HUES64 (cell line): ENCODE measurements around the gene DNAJA3.

Experiments used
- H3K27ac ChIP-seq: 2 replicates; pipeline ENCODE4 v1.7.0; 2013; ENCODE audit warnings: low read depth, low read length, inconsistent platforms
- H3K27me3 ChIP-seq: 2 replicates; pipeline ENCODE4 v1.6.1; 2013; ENCODE audit warnings: mild to moderate bottlenecking, low read length; ENCODE audit not compliant: insufficient read depth
- H3K36me3 ChIP-seq: 2 replicates; pipeline ENCODE4 v1.6.1; 2013; ENCODE audit warnings: mild to moderate bottlenecking, low read length; ENCODE audit not compliant: insufficient read depth
- H3K4me1 ChIP-seq: 2 replicates; pipeline ENCODE4 v1.6.1; 2013; ENCODE audit warnings: mild to moderate bottlenecking, low read length, moderate library complexity; ENCODE audit not compliant: insufficient read depth
- H3K4me3 ChIP-seq: 2 replicates; pipeline ENCODE4 v1.5.1; 2013; ENCODE audit warnings: mild to moderate bottlenecking, low read length, moderate library complexity
- H3K9ac ChIP-seq: 2 replicates; pipeline ENCODE4 v1.6.1; 2013; ENCODE audit warnings: mild to moderate bottlenecking, low read depth, low read length
- H3K9me3 ChIP-seq: 2 replicates; pipeline ENCODE4 v1.6.1; 2013; ENCODE audit warnings: low read depth, low read length; ENCODE audit not compliant: insufficient read depth
- WGBS: fragments of 150-250, 120-280 bp; methylation state at CpG from one replicate; pipeline ENCODE4 v1.1.7; 2013; ENCODE audit warnings: missing lambda C conversion rate; 5-methylcytosine and 5-hydroxymethylcytosine counted together

The DNAJA3 gene

DNA sequence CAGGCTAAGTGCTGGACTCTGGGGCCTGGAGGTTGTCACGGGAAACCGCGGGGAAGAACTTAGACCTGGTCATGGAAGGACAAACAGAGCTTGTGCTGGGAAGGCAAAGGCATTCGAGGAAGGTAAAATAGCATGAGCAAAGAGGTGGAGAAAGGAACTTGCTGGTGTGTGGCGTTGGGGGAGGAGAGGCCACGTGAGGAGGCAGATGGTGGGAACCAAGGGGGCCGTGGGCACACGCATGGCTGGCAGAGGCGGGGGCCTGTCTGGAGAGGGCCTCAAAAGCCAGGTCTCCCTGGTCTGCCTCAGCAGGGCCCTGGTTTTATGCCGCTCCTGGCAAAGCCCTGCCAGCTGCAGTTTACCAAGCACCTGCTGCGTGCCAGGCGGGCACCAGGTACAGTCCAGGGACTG is 24.6 kb upstream of the DNAJA3 start:
- no peaks in the 10 kb centered on the region for H3K9me3 ChIP-seq
- no peaks in the 10 kb centered on the region for H3K27me3 ChIP-seq
- H3K4me3 ChIP-seq = no peak overlapping the region
- H3K36me3 ChIP-seq = no peaks in the 10 kb centered on the region
- no peak overlapping the region for H3K9ac ChIP-seq
- WGBS = 94% methylated on average over 12 of the region's 12 CpGs
- no peak overlapping the region for H3K27ac ChIP-seq
- H3K4me1 ChIP-seq = no peaks in the 10 kb centered on the region

DNA sequence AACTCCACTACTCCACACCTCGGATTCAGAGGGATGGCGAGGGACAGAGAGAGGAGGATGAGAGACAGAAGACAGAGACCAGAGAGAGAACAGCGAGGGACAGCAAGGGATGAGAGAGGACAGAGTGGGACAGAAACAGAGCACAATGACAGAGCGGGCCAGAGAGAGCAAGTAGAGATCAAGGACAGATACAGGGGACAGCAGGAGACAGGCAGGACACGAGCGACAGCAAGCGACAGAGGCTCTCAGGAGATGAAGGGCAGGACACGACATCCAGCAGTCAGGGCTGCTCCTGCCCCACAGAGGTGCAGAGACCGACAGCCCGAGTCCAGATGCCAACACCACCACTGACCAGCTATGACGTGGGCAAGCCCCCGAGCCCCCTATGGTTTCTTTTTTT is 24.2 kb upstream of the DNAJA3 start:
- no peaks in the 10 kb centered on the region for H3K27me3 ChIP-seq
- H3K4me1 ChIP-seq = no peaks in the 10 kb centered on the region
- H3K27ac ChIP-seq = no peak overlapping the region
- H3K9me3 ChIP-seq = no peaks in the 10 kb centered on the region
- no peak overlapping the region for H3K4me3 ChIP-seq
- H3K9ac ChIP-seq = no peak overlapping the region
- 94% methylated on average over 12 of the region's 12 CpGs for WGBS
- no peaks in the 10 kb centered on the region for H3K36me3 ChIP-seq

DNA sequence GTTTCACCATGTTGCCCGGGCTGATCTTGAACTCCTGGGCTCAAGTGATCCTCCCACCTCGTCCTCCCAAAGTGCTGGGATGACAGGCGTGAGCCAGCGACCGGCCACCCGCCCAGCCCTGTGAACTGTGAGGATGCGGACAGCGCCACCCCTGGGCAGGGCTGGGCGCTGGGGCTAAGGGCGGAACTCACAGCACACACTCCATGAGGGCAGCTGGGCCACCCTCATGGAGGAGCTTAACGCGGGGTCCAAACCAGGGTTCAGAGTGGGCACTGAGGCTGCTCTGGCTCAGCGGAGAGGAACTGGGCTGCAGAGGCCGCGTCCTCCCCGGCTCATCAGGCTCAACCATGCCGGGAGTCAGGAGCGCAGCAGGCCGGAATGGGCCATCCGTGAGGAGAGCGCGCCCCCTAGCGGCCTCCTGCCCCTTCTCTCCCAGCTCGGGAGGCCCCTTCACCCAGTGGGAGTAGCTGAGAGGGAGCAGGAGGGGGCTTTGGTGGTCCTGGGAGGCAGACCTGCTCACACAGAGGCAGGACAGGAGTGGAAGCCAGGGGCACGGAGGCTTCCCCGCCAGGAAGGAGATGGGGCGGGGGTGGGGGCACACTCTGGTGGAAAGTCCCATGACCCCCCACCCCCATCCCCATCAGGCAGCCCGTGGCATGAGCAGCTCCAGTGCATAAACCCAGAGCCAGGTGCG is 23.1 kb upstream of the DNAJA3 start:
- Histone ChIP-seq H3K4me3 (no peak overlapping the region), H3K4me1 (no peaks in the 10 kb centered on the region), H3K9me3 (no peaks in the 10 kb centered on the region), H3K27ac (no peak overlapping the region), H3K27me3 (no peaks in the 10 kb centered on the region), H3K36me3 (0 out of 2 replicates have a peak, but pooled peaks cover 1% of the 10 kb centered on the region), H3K9ac (no peak overlapping the region)
- 33% methylated on average over 28 of the region's 29 CpGs for WGBS

DNA sequence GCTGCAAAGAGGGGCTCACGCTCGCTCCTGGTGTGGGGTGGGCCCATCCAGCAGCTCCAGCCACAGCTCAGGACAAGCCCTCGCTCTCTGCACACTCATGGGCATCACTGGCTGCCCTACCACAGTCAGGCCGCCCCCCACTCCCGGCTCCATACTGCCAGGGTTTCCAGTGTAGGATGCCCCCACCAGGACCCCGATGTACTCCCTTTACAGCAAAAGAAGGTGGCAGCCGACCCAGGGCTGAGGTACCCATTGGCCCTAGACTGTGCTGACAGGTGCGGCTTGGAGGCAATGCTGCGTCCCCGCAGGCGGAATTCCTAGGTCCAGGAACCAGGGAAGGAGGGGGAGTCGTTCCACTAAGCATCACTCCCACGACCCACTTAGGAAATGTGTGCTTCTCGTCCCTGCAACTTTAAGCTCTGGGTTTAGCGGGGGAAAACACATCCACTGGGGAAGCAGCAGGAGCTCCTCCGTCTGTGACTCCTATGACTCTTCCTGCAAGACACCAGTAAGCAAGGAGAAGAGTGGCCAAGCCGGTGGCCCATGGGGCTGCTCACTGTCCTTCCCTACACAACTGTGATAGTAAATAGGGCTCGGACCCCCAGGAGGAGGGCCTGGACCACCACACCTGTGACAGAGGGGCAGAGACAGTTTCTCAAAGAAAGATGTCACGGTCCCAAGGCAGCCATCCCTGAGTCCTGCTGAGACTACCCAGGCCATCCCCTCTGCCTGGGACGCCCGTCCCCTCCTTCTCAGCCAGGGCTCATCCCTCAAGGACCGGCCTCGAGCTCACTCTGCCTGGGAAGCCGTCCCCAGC is 22.3 kb upstream of the DNAJA3 start:
- H3K4me1 ChIP-seq = no peaks in the 10 kb centered on the region
- H3K36me3 ChIP-seq = 0 out of 2 replicates have a peak, but pooled peaks cover 3% of the 10 kb centered on the region
- no peak overlapping the region for H3K9ac ChIP-seq
- H3K27me3 ChIP-seq = no peaks in the 10 kb centered on the region
- 91% methylated on average over 24 of the region's 24 CpGs for WGBS
- H3K27ac ChIP-seq = no peak overlapping the region
- no peak overlapping the region for H3K4me3 ChIP-seq
- H3K9me3 ChIP-seq = no peaks in the 10 kb centered on the region

DNA sequence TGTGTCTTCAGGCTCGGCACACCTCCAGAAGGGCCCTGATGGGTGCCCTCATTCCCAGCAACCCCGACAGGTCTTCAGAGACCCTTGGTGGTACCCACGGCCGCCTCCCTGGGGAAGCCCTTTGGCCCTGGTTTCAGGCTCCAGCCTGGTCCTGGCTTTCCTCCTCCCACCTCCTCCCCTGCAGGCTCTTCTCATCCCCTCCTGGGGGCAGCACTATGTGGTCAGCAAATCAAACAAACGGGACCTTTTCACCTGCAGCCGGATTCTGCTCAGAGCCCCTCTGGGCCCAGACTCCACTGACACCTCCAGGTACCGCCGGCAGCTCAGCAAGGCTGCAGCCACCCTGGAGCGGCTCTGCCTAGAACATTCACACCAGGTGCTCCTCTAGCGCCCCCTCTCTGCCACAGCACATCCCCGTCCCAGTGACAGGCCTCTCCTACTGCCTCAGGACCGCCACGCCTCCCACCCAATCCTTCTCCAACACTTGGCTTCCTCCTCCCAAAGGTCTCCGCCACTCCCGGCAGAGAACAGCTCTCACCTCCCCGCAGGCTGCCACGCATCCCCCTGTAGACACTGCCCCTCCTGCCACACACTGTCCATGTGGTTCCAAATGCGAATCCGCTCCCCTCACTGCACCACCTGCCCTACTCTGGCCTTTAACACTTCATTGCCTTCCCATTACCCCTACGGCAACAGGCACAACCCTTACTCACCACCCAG is 21.3 kb upstream of the DNAJA3 start:
- Histone ChIP-seq H3K9me3 (no peaks in the 10 kb centered on the region), H3K4me3 (no peak overlapping the region), H3K36me3 (0 out of 2 replicates have a peak, but pooled peaks cover 3% of the 10 kb centered on the region), H3K27ac (no peak overlapping the region), H3K4me1 (no peaks in the 10 kb centered on the region), H3K9ac (no peak overlapping the region), H3K27me3 (no peaks in the 10 kb centered on the region)
- WGBS = 55% methylated on average over 20 of the region's 20 CpGs

DNA sequence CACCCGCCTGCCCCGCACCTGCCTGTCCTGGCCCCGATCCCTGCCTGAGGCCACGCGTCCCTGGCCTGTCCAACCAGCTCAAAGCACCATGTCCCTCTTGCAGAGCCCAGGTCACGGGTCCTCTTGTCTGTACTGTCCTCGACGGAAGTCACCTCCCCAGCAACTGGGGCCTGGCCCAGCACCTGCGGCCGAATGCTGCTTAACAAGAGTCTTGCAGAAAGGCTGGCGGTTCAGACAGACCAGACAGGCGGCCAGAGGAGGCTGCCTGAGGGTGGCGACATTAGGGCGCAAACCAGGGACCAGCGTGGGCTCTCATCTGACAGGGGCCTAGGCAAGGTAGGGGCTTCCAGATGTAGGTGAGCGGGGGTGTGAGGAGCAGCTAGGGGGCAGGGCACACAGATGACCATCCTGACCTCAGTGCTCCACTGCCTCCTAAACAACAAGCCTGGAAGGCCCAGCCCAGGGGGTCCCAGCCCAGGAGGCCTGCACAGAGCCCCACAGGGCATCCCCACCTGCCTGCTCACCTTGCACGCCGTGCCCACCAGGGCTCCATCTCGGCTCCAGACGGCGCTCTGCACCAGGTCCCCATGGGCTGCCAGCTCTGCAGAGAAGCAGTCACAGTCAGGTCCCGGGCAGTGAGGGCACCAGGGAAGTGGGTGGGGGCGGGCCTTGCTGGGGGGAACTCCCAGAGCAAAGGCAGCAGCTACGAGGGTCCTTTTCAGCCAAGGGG is 20.5 kb upstream of the DNAJA3 start:
- Histone ChIP-seq H3K36me3 (0 out of 2 replicates have a peak, but pooled peaks cover 3% of the 10 kb centered on the region), H3K27me3 (no peaks in the 10 kb centered on the region), H3K4me3 (no peak overlapping the region), H3K9ac (no peak overlapping the region), H3K9me3 (no peaks in the 10 kb centered on the region), H3K4me1 (no peaks in the 10 kb centered on the region), H3K27ac (no peak overlapping the region)
- 91% methylated on average over 24 of the region's 24 CpGs for WGBS

DNA sequence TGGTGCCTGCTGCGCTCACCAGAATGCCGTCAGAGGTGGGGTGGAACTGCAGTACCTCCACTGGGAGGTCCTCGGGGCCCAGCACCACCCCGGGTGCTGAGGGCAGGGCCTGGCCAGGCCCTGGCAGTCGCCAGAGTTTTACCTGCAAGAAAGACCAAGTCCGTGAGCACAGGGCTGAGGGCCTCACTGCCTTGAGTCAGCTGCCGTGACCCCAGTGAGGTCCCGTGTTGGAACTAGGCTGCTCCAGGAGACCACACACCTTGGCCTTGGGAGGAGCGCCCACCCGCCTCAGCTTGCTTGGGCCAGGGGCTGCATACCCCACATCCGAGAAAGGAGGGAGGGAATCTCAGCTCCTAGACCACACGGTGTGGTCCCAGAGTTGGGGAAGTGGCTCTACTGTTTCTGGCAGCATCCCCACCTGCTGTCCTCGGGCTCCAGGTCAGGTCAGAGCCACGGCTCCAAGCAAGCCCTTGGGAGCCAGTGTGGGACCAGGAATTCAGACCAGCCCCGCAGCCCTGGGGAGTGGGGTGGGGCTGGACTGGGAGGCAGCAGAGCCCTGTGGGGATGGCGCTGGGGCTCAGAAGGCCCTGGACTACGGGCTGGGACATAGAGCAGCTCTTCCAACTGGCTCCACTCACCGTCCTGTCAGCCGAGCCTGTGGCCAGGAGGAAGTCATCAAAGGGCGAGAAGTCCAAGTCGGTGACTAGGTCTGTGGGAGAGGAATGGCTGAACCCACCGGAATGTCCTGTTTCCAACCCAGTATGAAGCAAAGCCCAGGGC is 17.9 kb upstream of the DNAJA3 start:
- Histone ChIP-seq H3K27me3 (no peaks in the 10 kb centered on the region), H3K4me3 (no peak overlapping the region), H3K36me3 (peaks cover 6% of the 10 kb centered on the region; the same call in 1 of the 2 replicates), H3K9me3 (no peaks in the 10 kb centered on the region), H3K4me1 (no peaks in the 10 kb centered on the region), H3K27ac (no peak overlapping the region), H3K9ac (no peak overlapping the region)
- WGBS = 94% methylated on average over 21 of the region's 22 CpGs

DNA sequence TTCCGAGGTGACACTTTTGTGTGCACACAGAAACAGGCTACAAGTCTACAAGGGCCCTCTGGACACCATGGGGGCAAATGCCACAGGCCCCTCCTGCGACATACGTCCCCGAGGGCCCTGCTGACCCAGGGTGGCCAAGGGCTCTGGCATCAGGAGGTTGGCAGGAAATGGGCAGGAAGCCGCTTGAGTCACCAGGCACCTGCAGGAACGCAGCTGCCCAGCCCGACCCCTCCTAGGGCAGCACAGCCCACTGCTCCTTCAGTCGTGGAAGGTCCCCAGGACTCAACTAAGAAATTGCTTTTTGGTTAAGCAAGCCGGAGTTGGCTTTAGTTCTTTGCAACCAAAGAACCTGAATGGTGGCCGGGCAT is 17.4 kb upstream of the DNAJA3 start:
- WGBS = 94% methylated on average over 10 of the region's 10 CpGs
- H3K4me1 ChIP-seq = no peaks in the 10 kb centered on the region
- H3K27me3 ChIP-seq = no peaks in the 10 kb centered on the region
- H3K9ac ChIP-seq = no peak overlapping the region
- H3K9me3 ChIP-seq = no peaks in the 10 kb centered on the region
- peaks cover 8% of the 10 kb centered on the region; the same call in 1 of the 2 replicates for H3K36me3 ChIP-seq
- H3K4me3 ChIP-seq = no peak overlapping the region
- no peak overlapping the region for H3K27ac ChIP-seq

DNA sequence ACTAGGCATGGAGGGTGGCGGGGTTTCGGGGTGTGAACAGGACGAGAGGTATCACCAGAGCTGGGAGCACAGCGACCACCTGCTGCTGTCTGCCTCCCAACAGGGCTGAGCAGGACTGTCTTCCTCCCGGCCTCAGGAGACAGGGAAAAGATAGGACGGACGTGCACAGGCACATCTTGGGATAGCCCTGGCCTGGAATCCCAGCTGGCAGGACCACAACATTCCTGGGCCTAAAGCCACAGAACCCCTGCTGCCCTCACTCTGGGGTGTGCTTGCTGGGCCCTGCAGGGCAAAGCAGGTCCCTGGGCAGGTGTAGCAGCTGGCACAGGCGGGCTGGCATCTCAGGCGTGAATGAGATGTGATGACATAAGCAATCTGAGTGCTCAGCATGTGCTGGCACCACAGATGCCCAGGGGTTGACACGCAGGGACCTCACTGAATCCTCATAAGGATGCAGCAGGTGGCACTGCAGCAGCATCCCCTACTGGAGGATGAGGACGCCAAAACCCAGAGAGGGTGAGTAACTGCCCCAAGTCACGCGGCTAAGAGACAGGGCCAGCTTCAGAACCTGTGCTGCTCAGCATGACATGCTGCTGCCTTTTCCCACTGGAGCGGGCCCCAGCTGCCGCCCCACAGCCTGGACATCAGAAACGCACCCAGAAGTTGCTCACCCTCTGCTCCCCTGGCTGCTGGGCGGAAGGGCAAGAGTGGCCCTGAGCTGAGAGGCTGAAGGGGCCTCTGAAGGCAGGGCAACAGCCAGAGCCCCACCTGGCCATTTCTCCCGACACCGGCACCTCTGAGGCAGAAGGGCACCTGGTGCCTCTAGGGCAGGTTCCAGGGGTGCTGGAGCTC is 16.4 kb upstream of the DNAJA3 start:
- H3K4me3 ChIP-seq = no peak overlapping the region
- H3K9ac ChIP-seq = no peak overlapping the region
- H3K9me3 ChIP-seq = no peaks in the 10 kb centered on the region
- 91% methylated on average over 19 of the region's 19 CpGs for WGBS
- H3K27ac ChIP-seq = no peak overlapping the region
- no peaks in the 10 kb centered on the region for H3K27me3 ChIP-seq
- H3K36me3 ChIP-seq = peaks cover 8% of the 10 kb centered on the region; the same call in 1 of the 2 replicates
- no peaks in the 10 kb centered on the region for H3K4me1 ChIP-seq
